HepG2 (cell line): ENCODE results near the gene ZBTB47. TPM values are rescaled to one million over a fixed set of nuclear protein-coding genes. Genes with fewer than 3 reads are reported as not detected.

ENCODE experiments used
- ATF7-NPFF ChIP-seq: sonication (generic); formaldehyde crosslinking; IDR thresholded peaks from 2 replicates; pipeline ENCODE4 v1.8.1; 2023; ENCODE audit warnings: mild to moderate bottlenecking, low read depth, missing genetic modification reagents, moderate library complexity
- ELF1 ChIP-seq: sonication (generic); formaldehyde crosslinking; IDR thresholded peaks from 2 replicates; pipeline ENCODE4 v1.4.0; 2020; ENCODE audit warnings: missing genetic modification reagents
- HNRNPLL ChIP-seq: fragments of 200-400 bp; formaldehyde crosslinking; IDR thresholded peaks from 2 replicates; pipeline ENCODE4 v1.6.1; 2017; ENCODE audit warnings: mild to moderate bottlenecking, low read depth, low read length; ENCODE audit not compliant: poor library complexity, severe bottlenecking
- HNRNPUL1 ChIP-seq: fragments of 200-400 bp; formaldehyde crosslinking; IDR thresholded peaks from 2 replicates; pipeline ENCODE4 v1.6.1; 2017; ENCODE audit warnings: low read depth, mild to moderate bottlenecking, low read length, moderate library complexity
- KMT2B ChIP-seq: IDR thresholded peaks from 2 replicates; pipeline ENCODE4 v1.6.1; 2016; ENCODE audit warnings: missing genetic modification reagents, missing compliant biosample characterization
- NFE2 ChIP-seq: sonication (generic); formaldehyde crosslinking; IDR thresholded peaks from 2 replicates; pipeline ENCODE4 v1.4.0; 2020; ENCODE audit warnings: missing genetic modification reagents
- NFKB2 ChIP-seq: sonication (generic); formaldehyde crosslinking; IDR thresholded peaks from 2 replicates; pipeline ENCODE4 v1.4.0; 2020; ENCODE audit warnings: missing genetic modification reagents, borderline replicate concordance
- NFYB ChIP-seq: sonication (generic); formaldehyde crosslinking; IDR thresholded peaks from 2 replicates; pipeline ENCODE4 v1.4.0; 2020; ENCODE audit warnings: missing genetic modification reagents
- RAD21 ChIP-seq: fragments of 450-650 bp; formaldehyde crosslinking; IDR thresholded peaks from 2 replicates; pipeline ENCODE4 v1.5.0; 2020; ENCODE audit warnings: mild to moderate bottlenecking
- RCOR2 ChIP-seq: IDR thresholded peaks from 2 replicates; pipeline ENCODE4 v1.6.1; 2016; ENCODE audit warnings: missing biosample characterization, missing genetic modification reagents
- SNAI1 ChIP-seq: sonication (generic); formaldehyde crosslinking; IDR thresholded peaks from 2 replicates; pipeline ENCODE4 v1.5.0; 2020; ENCODE audit warnings: mild to moderate bottlenecking, missing genetic modification reagents, borderline replicate concordance
- SRY ChIP-seq: sonication (generic); formaldehyde crosslinking; IDR thresholded peaks from 2 replicates; pipeline ENCODE4 v1.8.0; 2022; ENCODE audit warnings: mild to moderate bottlenecking, missing genetic modification reagents
- ZBTB7B ChIP-seq: sonication (generic); formaldehyde crosslinking; IDR thresholded peaks from 2 replicates; pipeline ENCODE4 v1.4.0; 2020; ENCODE audit warnings: missing genetic modification reagents
- ZFP1 ChIP-seq: IDR thresholded peaks from 2 replicates; pipeline ENCODE4 v1.6.1; 2016
- ZMYM3 ChIP-seq: sonication (generic); formaldehyde crosslinking; IDR thresholded peaks from 2 replicates; pipeline ENCODE4 v1.5.1; 2020; ENCODE audit warnings: mild to moderate bottlenecking, missing genetic modification reagents
- ZNF230 ChIP-seq: sonication (generic); formaldehyde crosslinking; IDR thresholded peaks from 2 replicates; pipeline ENCODE4 v1.4.0; 2020; ENCODE audit warnings: mild to moderate bottlenecking, missing genetic modification reagents
- ZNF331 ChIP-seq: sonication (generic); formaldehyde crosslinking; IDR thresholded peaks from 2 replicates; pipeline ENCODE4 v1.4.0; 2020; ENCODE audit warnings: missing genetic modification reagents
- ZNF383 ChIP-seq: sonication (generic); formaldehyde crosslinking; IDR thresholded peaks from 2 replicates; pipeline ENCODE4 v1.4.0; 2020; ENCODE audit warnings: missing genetic modification reagents, mild to moderate bottlenecking, borderline replicate concordance
- ZNF773 ChIP-seq: sonication (generic); formaldehyde crosslinking; IDR thresholded peaks from 2 replicates; pipeline ENCODE4 v1.4.0; 2020; ENCODE audit warnings: missing genetic modification reagents, borderline replicate concordance
- ZSCAN31 ChIP-seq: sonication (generic); formaldehyde crosslinking; IDR thresholded peaks from 2 replicates; pipeline ENCODE4 v1.5.0; 2020; ENCODE audit warnings: low read depth, mild to moderate bottlenecking, missing genetic modification reagents
- polyA plus RNA-seq, 8 experiments: library from polyadenylated mRNA; depleted of rRNA in 3 of 8; stranded (reverse) in 7 of 8; unstranded in 1 of 8; fragments of >200 nt; fragmentation: Illumina TruSeq in 4 of 8; extraction: Trizol in 4 of 8; gene quantifications; 2 replicates each; pipeline versions ENCODE4 v1.2.1 to v1.2.3, GENCODE V29; 2011 to 2016; ENCODE audit warnings: low read depth in 4 of 8, missing spikeins in 1 of 8, mixed read lengths in 1 of 8; ENCODE audit not compliant: insufficient read depth in 1 of 8
- total RNA-seq, 5 experiments: library from RNA; depleted of rRNA; stranded (reverse); fragments of >200 nt; fragmentation: Illumina TruSeq; extraction: Trizol; gene quantifications; 2 replicates each; pipeline ENCODE4 v1.2.3, GENCODE V29; 2016; ENCODE audit warnings: low read depth in 1 of 5
- TF ChIP-seq, protein P1 (sequence below): IDR thresholded peaks from 2 replicates; pipeline ENCODE4 v1.6.1; 2016; ENCODE audit warnings: missing compliant biosample characterization, missing genetic modification reagents, borderline replicate concordance
- TF ChIP-seq, protein P2 (sequence below): sonication (generic); formaldehyde crosslinking; IDR thresholded peaks from 2 replicates; pipeline ENCODE4 v1.4.0; 2020; ENCODE audit warnings: missing genetic modification reagents, borderline replicate concordance
- TF ChIP-seq, protein P3 (sequence below): sonication (generic); formaldehyde crosslinking; IDR thresholded peaks from 2 replicates; pipeline ENCODE4 v1.4.0; 2020; ENCODE audit warnings: missing genetic modification reagents
- TF ChIP-seq, protein P4 (sequence below): IDR thresholded peaks from 2 replicates; pipeline ENCODE4 v1.6.1; 2016
- TF ChIP-seq, protein P5 (sequence below): sonication (generic); formaldehyde crosslinking; conservative IDR thresholded peaks from 2 replicates; pipeline ENCODE4 v1.8.1; 2023; ENCODE audit warnings: missing genetic modification reagents

The ZBTB47 gene
- total and polyA plus RNA-seq, 2 of the 13 experiments (the other 11 are each of a cell fraction or from before 2014, with no cell fraction given), result 1.5 to 3.1 TPM

DNA sequence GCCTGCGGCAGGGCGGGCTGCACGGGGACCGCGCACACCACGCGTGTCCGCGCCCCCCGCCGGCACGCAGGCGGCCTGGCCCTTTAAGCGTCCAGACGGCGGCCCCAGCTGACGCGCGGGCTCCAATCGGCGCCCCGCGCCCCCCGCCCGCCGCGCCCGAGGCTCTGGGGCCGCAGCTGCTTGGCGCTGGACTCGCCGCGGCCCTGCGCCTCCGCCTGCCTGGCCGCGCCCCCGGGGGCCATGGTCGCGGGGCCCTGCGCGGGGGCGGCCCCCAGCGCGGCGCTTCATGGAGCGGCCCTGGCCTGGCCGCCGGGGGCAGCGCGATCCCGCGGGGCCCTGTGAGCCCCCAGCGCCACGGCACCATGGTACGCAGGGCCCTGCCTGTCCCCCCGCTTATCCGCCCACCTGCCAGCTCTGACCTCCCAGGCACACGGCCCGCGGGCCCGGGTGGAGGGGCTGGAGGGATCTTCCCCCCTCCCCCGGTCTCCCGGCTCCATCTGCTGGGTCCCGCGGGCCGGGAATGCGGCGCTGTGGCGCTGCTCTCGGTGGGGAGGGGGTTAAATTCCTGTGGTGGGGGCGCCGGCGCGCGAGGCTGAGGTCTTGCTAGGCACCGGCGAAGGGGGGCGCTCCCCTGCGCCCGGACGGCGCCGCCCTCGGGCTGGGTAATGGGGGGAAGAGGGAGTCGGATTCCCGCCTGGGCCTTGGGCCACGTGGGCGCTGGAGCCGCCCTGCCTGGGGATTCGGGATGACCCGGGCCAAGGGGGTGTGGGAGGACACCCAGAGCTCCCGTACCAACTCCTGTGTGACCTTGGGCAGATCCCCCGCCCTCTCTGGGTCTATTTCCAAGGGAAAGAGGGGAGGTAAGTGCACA lies 1.1 kb downstream of the ZBTB47 start (continued):
- TF ChIP-seq, protein P1, sequence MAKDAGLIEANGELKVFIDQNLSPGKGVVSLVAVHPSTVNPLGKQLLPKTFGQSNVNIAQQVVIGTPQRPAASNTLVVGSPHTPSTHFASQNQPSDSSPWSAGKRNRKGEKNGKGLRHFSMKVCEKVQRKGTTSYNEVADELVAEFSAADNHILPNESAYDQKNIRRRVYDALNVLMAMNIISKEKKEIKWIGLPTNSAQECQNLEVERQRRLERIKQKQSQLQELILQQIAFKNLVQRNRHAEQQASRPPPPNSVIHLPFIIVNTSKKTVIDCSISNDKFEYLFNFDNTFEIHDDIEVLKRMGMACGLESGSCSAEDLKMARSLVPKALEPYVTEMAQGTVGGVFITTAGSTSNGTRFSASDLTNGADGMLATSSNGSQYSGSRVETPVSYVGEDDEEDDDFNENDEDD (CRISPR knock-in tag), result peak; percentile 93
- TF ChIP-seq SRY (CRISPR knock-in tag) (peak; percentile 65; the same call in 1 of the 2 replicates), ELF1 (CRISPR knock-in tag) (no peak), SNAI1 (CRISPR knock-in tag) (0 out of 2 replicates have a peak, but pooled peaks have one; percentile 28), HNRNPUL1 (no peak), ZNF331 (peak; percentile 37; the same call in 1 of the 2 replicates), KMT2B (CRISPR knock-in tag) (peak; percentile 63), HNRNPLL (peak; percentile 30), ZNF383 (peak; percentile 58; the same call in 1 of the 2 replicates), ZSCAN31 (CRISPR knock-in tag) (no peak), ATF7-NPFF (CRISPR knock-in tag) (peak; percentile 29; the same call in 1 of the 2 replicates), NFKB2 (CRISPR knock-in tag) (peak; percentile 62; the same call in 1 of the 2 replicates), ZBTB7B (CRISPR knock-in tag) (peak; percentile 52), RCOR2 (CRISPR knock-in tag) (peak; percentile 41; the same call in 1 of the 2 replicates), RAD21 (CRISPR knock-in tag) (peak; percentile 43; the same call in 1 of the 2 replicates), NFE2 (CRISPR knock-in tag) (no peak), NFYB (CRISPR knock-in tag) (no peak), ZFP1 (CRISPR knock-in tag) (no peak), ZNF230 (CRISPR knock-in tag) (no peak), ZNF773 (CRISPR knock-in tag) (no peak), ZMYM3 (CRISPR knock-in tag) (peak; percentile 91)
- TF ChIP-seq, protein P2, sequence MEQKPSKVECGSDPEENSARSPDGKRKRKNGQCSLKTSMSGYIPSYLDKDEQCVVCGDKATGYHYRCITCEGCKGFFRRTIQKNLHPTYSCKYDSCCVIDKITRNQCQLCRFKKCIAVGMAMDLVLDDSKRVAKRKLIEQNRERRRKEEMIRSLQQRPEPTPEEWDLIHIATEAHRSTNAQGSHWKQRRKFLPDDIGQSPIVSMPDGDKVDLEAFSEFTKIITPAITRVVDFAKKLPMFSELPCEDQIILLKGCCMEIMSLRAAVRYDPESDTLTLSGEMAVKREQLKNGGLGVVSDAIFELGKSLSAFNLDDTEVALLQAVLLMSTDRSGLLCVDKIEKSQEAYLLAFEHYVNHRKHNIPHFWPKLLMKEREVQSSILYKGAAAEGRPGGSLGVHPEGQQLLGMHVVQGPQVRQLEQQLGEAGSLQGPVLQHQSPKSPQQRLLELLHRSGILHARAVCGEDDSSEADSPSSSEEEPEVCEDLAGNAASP, result 0 out of 2 replicates have a peak, but pooled peaks have one; percentile 34
- TF ChIP-seq, protein P3, sequence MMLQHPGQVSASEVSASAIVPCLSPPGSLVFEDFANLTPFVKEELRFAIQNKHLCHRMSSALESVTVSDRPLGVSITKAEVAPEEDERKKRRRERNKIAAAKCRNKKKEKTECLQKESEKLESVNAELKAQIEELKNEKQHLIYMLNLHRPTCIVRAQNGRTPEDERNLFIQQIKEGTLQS, result peak; percentile 30; the same call in 1 of the 2 replicates
- TF ChIP-seq, protein P4, sequence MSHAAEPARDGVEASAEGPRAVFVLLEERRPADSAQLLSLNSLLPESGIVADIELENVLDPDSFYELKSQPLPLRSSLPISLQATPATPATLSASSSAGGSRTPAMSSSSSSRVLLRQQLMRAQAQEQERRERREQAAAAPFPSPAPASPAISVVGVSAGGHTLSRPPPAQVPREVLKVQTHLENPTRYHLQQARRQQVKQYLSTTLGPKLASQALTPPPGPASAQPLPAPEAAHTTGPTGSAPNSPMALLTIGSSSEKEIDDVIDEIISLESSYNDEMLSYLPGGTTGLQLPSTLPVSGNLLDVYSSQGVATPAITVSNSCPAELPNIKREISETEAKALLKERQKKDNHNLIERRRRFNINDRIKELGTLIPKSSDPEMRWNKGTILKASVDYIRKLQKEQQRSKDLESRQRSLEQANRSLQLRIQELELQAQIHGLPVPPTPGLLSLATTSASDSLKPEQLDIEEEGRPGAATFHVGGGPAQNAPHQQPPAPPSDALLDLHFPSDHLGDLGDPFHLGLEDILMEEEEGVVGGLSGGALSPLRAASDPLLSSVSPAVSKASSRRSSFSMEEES (CRISPR knock-in tag), result peak; percentile 50; the same call in 1 of the 2 replicates
- TF ChIP-seq, protein P5, sequence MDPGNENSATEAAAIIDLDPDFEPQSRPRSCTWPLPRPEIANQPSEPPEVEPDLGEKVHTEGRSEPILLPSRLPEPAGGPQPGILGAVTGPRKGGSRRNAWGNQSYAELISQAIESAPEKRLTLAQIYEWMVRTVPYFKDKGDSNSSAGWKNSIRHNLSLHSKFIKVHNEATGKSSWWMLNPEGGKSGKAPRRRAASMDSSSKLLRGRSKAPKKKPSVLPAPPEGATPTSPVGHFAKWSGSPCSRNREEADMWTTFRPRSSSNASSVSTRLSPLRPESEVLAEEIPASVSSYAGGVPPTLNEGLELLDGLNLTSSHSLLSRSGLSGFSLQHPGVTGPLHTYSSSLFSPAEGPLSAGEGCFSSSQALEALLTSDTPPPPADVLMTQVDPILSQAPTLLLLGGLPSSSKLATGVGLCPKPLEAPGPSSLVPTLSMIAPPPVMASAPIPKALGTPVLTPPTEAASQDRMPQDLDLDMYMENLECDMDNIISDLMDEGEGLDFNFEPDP, result no peak
